Astrocyte (in vitro differentiated cells and primary cell): ENCODE measurements around the gene TMEM234.

Source experiments
- EZH2 ChIP-seq: IDR thresholded peaks from 2 replicates; pipeline ENCODE4 v1.6.1; 2012; ENCODE audit warnings: mild to moderate bottlenecking, low read length, inconsistent platforms; ENCODE audit not compliant: insufficient read depth
- TF ChIP-seq, protein P1 (sequence below): IDR thresholded peaks from 2 replicates; pipeline ENCODE4 v1.5.1; 2011; ENCODE audit warnings: low read depth, mild to moderate bottlenecking, inconsistent platforms, low read length, moderate library complexity; ENCODE audit not compliant: insufficient read depth

DNA sequence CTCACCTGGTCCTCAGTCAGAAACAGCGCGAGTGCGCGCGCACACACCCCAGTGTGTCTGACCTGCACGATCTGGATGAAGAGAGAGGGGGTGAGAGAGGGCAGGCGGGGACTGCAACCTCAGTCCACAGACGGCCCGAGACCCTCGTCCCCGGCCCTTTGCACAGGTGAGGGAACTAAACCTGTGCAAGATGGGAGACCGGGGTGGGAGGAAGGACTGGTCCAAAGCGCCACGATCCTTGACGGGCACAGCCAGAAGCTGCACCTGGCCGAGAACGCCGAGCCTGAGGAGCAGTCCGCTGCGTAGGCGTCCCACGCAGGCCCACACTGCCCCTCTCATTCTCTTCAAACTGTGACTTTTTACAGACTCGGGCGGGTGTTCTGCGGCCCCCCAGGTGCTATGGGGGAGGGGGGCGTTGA lies 17.2 kb downstream of the TMEM234 start:
- TF ChIP-seq, protein P1, sequence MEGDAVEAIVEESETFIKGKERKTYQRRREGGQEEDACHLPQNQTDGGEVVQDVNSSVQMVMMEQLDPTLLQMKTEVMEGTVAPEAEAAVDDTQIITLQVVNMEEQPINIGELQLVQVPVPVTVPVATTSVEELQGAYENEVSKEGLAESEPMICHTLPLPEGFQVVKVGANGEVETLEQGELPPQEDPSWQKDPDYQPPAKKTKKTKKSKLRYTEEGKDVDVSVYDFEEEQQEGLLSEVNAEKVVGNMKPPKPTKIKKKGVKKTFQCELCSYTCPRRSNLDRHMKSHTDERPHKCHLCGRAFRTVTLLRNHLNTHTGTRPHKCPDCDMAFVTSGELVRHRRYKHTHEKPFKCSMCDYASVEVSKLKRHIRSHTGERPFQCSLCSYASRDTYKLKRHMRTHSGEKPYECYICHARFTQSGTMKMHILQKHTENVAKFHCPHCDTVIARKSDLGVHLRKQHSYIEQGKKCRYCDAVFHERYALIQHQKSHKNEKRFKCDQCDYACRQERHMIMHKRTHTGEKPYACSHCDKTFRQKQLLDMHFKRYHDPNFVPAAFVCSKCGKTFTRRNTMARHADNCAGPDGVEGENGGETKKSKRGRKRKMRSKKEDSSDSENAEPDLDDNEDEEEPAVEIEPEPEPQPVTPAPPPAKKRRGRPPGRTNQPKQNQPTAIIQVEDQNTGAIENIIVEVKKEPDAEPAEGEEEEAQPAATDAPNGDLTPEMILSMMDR, result no peak
- TF ChIP-seq EZH2, result no peak
